HepG2 (cell line): ENCODE results near the gene STUB1. TPM values are rescaled to one million over a fixed set of nuclear protein-coding genes. Genes with fewer than 3 reads are reported as not detected.

Experiments used
- ARNT2 ChIP-seq: sonication (generic); formaldehyde crosslinking; IDR thresholded peaks from 2 replicates; pipeline ENCODE4 v1.8.0; 2022; ENCODE audit warnings: mild to moderate bottlenecking, low read depth, missing genetic modification reagents, moderate library complexity
- EED ChIP-seq: sonication (generic); formaldehyde crosslinking; IDR thresholded peaks from 2 replicates; pipeline ENCODE4 v1.5.0; 2020; ENCODE audit warnings: mild to moderate bottlenecking, missing genetic modification reagents
- KLF12 ChIP-seq: sonication (generic); formaldehyde crosslinking; IDR thresholded peaks from 2 replicates; pipeline ENCODE4 v1.4.0; 2020; ENCODE audit warnings: missing genetic modification reagents, borderline replicate concordance
- MED1 ChIP-seq: sonication (generic); formaldehyde crosslinking; IDR thresholded peaks from 2 replicates; pipeline ENCODE4 v1.4.0; 2020; ENCODE audit warnings: missing genetic modification reagents
- NR2F2 ChIP-seq: IDR thresholded peaks from 2 replicates; pipeline ENCODE4 v1.6.1; 2012; ENCODE audit warnings: low read depth, inconsistent platforms, borderline replicate concordance
- SNAPC2 ChIP-seq: sonication (generic); formaldehyde crosslinking; IDR thresholded peaks from 2 replicates; pipeline ENCODE4 v1.8.1; 2022; ENCODE audit warnings: mild to moderate bottlenecking, missing genetic modification reagents
- SRF ChIP-seq: IDR thresholded peaks from 2 replicates; pipeline ENCODE4 v1.6.1; 2011; ENCODE audit warnings: mild to moderate bottlenecking, low read depth, low read length, moderate library complexity
- TRIM24 ChIP-seq: sonication (generic); formaldehyde crosslinking; IDR thresholded peaks from 2 replicates; pipeline ENCODE4 v1.8.0; 2022; ENCODE audit warnings: mild to moderate bottlenecking, missing genetic modification reagents
- ZKSCAN5 ChIP-seq: sonication (generic); formaldehyde crosslinking; IDR thresholded peaks from 2 replicates; pipeline ENCODE4 v1.5.1; 2020; ENCODE audit warnings: mild to moderate bottlenecking, missing genetic modification reagents
- ZNF138 ChIP-seq: sonication (generic); formaldehyde crosslinking; IDR thresholded peaks from 2 replicates; pipeline ENCODE4 v1.5.0; 2020; ENCODE audit warnings: mild to moderate bottlenecking, low read depth, missing genetic modification reagents
- ZNF17 ChIP-seq: sonication (generic); formaldehyde crosslinking; IDR thresholded peaks from 2 replicates; pipeline ENCODE4 v1.5.0; 2020; ENCODE audit warnings: mild to moderate bottlenecking, missing genetic modification reagents
- ZNF20 ChIP-seq: sonication (generic); formaldehyde crosslinking; IDR thresholded peaks from 2 replicates; pipeline ENCODE4 v1.4.0; 2020; ENCODE audit warnings: mild to moderate bottlenecking, moderate library complexity, missing genetic modification reagents
- ZNF343 ChIP-seq: sonication (generic); formaldehyde crosslinking; IDR thresholded peaks from 2 replicates; pipeline ENCODE4 v1.4.0; 2020; ENCODE audit warnings: mild to moderate bottlenecking, missing genetic modification reagents
- ZNF772 ChIP-seq: sonication (generic); formaldehyde crosslinking; IDR thresholded peaks from 2 replicates; pipeline ENCODE4 v1.5.0; 2020; ENCODE audit warnings: mild to moderate bottlenecking, missing genetic modification reagents
- ZNF776 ChIP-seq: sonication (generic); formaldehyde crosslinking; IDR thresholded peaks from 2 replicates; pipeline ENCODE4 v1.4.0; 2020; ENCODE audit warnings: mild to moderate bottlenecking, missing genetic modification reagents
- ZSCAN31 ChIP-seq: sonication (generic); formaldehyde crosslinking; IDR thresholded peaks from 2 replicates; pipeline ENCODE4 v1.5.0; 2020; ENCODE audit warnings: low read depth, mild to moderate bottlenecking, missing genetic modification reagents
- polyA plus RNA-seq, 8 experiments: library from polyadenylated mRNA; depleted of rRNA in 3 of 8; stranded (reverse) in 7 of 8; unstranded in 1 of 8; fragments of >200 nt; fragmentation: Illumina TruSeq in 4 of 8; extraction: Trizol in 4 of 8; gene quantifications; 2 replicates each; pipeline versions ENCODE4 v1.2.1 to v1.2.3, GENCODE V29; 2011 to 2016; ENCODE audit warnings: low read depth in 4 of 8, missing spikeins in 1 of 8, mixed read lengths in 1 of 8; ENCODE audit not compliant: insufficient read depth in 1 of 8
- total RNA-seq, 5 experiments: library from RNA; depleted of rRNA; stranded (reverse); fragments of >200 nt; fragmentation: Illumina TruSeq; extraction: Trizol; gene quantifications; 2 replicates each; pipeline ENCODE4 v1.2.3, GENCODE V29; 2016; ENCODE audit warnings: low read depth in 1 of 5
- TF ChIP-seq, protein P1 (sequence below): sonication (generic); formaldehyde crosslinking; IDR thresholded peaks from 2 replicates; pipeline ENCODE4 v1.4.0; 2020; ENCODE audit warnings: missing genetic modification reagents
- TF ChIP-seq, protein P2 (sequence below): sonication (generic); formaldehyde crosslinking; IDR thresholded peaks from 2 replicates; pipeline ENCODE4 v1.9.0; 2021; ENCODE audit warnings: missing genetic modification reagents, borderline replicate concordance
- TF ChIP-seq, protein P3 (sequence below): sonication (generic); formaldehyde crosslinking; IDR thresholded peaks from 2 replicates; pipeline ENCODE4 v1.5.1; 2020; ENCODE audit warnings: mild to moderate bottlenecking, missing genetic modification reagents, borderline replicate concordance

The STUB1 gene
- total and polyA plus RNA-seq, 2 of the 13 experiments (the other 11 are each of a cell fraction or from before 2014, with no cell fraction given) = 52.9 to 78.2 TPM

DNA sequence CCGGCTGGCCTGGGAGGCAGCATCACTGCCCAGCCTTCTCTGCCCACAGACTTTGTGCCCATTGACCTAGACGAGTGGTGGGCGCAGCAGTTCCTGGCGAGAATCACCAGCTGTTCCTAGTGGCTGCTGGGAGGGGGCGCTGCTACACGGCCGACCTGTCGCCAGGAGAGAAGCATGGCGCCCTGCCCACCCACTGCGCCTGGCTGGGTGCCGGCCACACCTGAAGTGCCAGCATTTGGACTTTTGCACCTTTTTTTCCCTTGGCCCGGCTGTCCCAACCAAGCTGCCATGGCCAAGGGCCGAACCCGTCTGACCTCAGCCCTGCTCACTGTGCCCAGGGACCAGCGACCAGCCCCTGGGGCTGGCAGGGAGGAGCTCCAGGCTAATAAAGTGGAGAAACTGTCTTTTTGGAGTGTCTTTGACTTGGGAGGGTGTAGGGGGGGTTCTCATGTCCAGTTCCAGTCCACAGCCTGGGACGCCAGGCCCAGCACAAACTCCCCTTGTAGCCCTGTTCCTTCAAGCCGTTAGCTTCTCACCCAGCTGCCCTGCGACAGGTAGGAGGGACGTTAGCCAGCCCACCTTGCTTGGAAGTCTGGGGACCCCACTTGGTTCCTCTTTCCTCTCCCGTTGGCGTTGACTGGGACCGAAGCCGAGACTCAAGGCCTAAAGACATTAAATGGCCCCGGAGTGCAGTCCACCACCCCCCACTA is 32.0 kb upstream of the STUB1 start (continued):
- TF ChIP-seq, protein P1, sequence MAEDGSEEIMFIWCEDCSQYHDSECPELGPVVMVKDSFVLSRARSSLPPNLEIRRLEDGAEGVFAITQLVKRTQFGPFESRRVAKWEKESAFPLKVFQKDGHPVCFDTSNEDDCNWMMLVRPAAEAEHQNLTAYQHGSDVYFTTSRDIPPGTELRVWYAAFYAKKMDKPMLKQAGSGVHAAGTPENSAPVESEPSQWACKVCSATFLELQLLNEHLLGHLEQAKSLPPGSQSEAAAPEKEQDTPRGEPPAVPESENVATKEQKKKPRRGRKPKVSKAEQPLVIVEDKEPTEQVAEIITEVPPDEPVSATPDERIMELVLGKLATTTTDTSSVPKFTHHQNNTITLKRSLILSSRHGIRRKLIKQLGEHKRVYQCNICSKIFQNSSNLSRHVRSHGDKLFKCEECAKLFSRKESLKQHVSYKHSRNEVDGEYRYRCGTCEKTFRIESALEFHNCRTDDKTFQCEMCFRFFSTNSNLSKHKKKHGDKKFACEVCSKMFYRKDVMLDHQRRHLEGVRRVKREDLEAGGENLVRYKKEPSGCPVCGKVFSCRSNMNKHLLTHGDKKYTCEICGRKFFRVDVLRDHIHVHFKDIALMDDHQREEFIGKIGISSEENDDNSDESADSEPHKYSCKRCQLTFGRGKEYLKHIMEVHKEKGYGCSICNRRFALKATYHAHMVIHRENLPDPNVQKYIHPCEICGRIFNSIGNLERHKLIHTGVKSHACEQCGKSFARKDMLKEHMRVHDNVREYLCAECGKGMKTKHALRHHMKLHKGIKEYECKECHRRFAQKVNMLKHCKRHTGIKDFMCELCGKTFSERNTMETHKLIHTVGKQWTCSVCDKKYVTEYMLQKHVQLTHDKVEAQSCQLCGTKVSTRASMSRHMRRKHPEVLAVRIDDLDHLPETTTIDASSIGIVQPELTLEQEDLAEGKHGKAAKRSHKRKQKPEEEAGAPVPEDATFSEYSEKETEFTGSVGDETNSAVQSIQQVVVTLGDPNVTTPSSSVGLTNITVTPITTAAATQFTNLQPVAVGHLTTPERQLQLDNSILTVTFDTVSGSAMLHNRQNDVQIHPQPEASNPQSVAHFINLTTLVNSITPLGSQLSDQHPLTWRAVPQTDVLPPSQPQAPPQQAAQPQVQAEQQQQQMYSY (CRISPR knock-in tag) = no peak
- TF ChIP-seq ZNF138 (CRISPR knock-in tag) (no peak), SRF (no peak), ARNT2 (CRISPR knock-in tag) (no peak), NR2F2 (no peak), EED (CRISPR knock-in tag) (no peak), ZNF772 (CRISPR knock-in tag) (no peak), ZNF17 (CRISPR knock-in tag) (no peak), KLF12 (CRISPR knock-in tag) (no peak), ZNF343 (CRISPR knock-in tag) (no peak), ZNF20 (CRISPR knock-in tag) (no peak), TRIM24 (CRISPR knock-in tag) (no peak), MED1 (peak; percentile 42; the same call in 1 of the 2 replicates), ZSCAN31 (CRISPR knock-in tag) (no peak; the same call in 1 of the 2 replicates), SNAPC2 (CRISPR knock-in tag) (no peak), ZNF776 (CRISPR knock-in tag) (no peak), ZKSCAN5 (CRISPR knock-in tag) (no peak; the same call in 1 of the 2 replicates)
- TF ChIP-seq, protein P2, sequence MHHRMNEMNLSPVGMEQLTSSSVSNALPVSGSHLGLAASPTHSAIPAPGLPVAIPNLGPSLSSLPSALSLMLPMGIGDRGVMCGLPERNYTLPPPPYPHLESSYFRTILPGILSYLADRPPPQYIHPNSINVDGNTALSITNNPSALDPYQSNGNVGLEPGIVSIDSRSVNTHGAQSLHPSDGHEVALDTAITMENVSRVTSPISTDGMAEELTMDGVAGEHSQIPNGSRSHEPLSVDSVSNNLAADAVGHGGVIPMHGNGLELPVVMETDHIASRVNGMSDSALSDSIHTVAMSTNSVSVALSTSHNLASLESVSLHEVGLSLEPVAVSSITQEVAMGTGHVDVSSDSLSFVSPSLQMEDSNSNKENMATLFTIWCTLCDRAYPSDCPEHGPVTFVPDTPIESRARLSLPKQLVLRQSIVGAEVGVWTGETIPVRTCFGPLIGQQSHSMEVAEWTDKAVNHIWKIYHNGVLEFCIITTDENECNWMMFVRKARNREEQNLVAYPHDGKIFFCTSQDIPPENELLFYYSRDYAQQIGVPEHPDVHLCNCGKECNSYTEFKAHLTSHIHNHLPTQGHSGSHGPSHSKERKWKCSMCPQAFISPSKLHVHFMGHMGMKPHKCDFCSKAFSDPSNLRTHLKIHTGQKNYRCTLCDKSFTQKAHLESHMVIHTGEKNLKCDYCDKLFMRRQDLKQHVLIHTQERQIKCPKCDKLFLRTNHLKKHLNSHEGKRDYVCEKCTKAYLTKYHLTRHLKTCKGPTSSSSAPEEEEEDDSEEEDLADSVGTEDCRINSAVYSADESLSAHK (CRISPR knock-in tag) = no peak
- TF ChIP-seq, protein P3, sequence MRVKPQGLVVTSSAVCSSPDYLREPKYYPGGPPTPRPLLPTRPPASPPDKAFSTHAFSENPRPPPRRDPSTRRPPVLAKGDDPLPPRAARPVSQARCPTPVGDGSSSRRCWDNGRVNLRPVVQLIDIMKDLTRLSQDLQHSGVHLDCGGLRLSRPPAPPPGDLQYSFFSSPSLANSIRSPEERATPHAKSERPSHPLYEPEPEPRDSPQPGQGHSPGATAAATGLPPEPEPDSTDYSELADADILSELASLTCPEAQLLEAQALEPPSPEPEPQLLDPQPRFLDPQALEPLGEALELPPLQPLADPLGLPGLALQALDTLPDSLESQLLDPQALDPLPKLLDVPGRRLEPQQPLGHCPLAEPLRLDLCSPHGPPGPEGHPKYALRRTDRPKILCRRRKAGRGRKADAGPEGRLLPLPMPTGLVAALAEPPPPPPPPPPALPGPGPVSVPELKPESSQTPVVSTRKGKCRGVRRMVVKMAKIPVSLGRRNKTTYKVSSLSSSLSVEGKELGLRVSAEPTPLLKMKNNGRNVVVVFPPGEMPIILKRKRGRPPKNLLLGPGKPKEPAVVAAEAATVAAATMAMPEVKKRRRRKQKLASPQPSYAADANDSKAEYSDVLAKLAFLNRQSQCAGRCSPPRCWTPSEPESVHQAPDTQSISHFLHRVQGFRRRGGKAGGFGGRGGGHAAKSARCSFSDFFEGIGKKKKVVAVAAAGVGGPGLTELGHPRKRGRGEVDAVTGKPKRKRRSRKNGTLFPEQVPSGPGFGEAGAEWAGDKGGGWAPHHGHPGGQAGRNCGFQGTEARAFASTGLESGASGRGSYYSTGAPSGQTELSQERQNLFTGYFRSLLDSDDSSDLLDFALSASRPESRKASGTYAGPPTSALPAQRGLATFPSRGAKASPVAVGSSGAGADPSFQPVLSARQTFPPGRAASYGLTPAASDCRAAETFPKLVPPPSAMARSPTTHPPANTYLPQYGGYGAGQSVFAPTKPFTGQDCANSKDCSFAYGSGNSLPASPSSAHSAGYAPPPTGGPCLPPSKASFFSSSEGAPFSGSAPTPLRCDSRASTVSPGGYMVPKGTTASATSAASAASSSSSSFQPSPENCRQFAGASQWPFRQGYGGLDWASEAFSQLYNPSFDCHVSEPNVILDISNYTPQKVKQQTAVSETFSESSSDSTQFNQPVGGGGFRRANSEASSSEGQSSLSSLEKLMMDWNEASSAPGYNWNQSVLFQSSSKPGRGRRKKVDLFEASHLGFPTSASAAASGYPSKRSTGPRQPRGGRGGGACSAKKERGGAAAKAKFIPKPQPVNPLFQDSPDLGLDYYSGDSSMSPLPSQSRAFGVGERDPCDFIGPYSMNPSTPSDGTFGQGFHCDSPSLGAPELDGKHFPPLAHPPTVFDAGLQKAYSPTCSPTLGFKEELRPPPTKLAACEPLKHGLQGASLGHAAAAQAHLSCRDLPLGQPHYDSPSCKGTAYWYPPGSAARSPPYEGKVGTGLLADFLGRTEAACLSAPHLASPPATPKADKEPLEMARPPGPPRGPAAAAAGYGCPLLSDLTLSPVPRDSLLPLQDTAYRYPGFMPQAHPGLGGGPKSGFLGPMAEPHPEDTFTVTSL (CRISPR knock-in tag) = no peak
